Thoracic aorta (tissue), 2 donors: Measurements from ENCODE around the gene UBAC2. TPM values are rescaled to one million over a fixed set of nuclear protein-coding genes. Genes with fewer than 3 reads are reported as not detected.
"Not testable (repeated sequence)": the region's sequence is repeated elsewhere in the genome, so short reads cannot be mapped to it uniquely, and the experiment has no call there.

Experiments used
- ATAC-seq: fragments of 150-250 bp; one replicate; pipeline ENCODE4 v1.8.0; 2017; ENCODE audit warnings: low read depth; ENCODE audit not compliant: insufficient number of reproducible peaks, low FRiP score
- DNase-seq: peaks from one replicate; pipeline ENCODE4 v3.0.0-alpha.2; 2020; ENCODE audit warnings: low spot score
- H3K27ac ChIP-seq, 2 donors: fragments of 200-600 bp; sonication (generic); 1 replicate in 1 of 2; 2 replicates in 1 of 2; pipeline ENCODE4 v1.5.1; 2016; ENCODE audit warnings: mild to moderate bottlenecking in 2 of 2, moderate library complexity in 2 of 2
- H3K27me3 ChIP-seq: fragments of 200-600 bp; sonication (generic); replicated peaks from 2 replicates; pipeline ENCODE4 v1.6.0; 2016; ENCODE audit warnings: mild to moderate bottlenecking; ENCODE audit not compliant: insufficient read depth
- H3K36me3 ChIP-seq: fragments of 200-600 bp; sonication (generic); one replicate; pipeline ENCODE4 v1.5.1; 2016
- H3K4me1 ChIP-seq, 2 donors: fragments of 200-600 bp; sonication (generic); 1 replicate in 1 of 2; 2 replicates in 1 of 2; pipeline versions ENCODE4 v1.5.1 to v1.6.0; 2016; ENCODE audit warnings: low read depth in 2 of 2, mild to moderate bottlenecking in 1 of 2; ENCODE audit not compliant: control insufficient read depth in 1 of 2
- H3K4me3 ChIP-seq: fragments of 200-600 bp; sonication (generic); 2 replicates; pipeline ENCODE4 v1.5.1; 2016; ENCODE audit warnings: mild to moderate bottlenecking
- H3K9me3 ChIP-seq: fragments of 200-600 bp; sonication (generic); 2 replicates; pipeline ENCODE4 v1.5.1; 2016
- total RNA-seq, 2 donors: library from RNA; depleted of rRNA; stranded (reverse); fragments of >200 nt; gene quantifications; one replicate each; pipeline versions ENCODE4 v1.1.0 to v1.2.3, GENCODE V29; 2016
- TF ChIP-seq, protein P1 (sequence below): fragments of 200-600 bp; sonication (generic); IDR thresholded peaks from one replicate; pipeline ENCODE4 v1.5.1; 2019; ENCODE audit warnings: antibody characterized with exemption

UBAC2 gene
- total RNA-seq, 2 donors from 2014 or later: 41.3 to 49.7 TPM

DNA sequence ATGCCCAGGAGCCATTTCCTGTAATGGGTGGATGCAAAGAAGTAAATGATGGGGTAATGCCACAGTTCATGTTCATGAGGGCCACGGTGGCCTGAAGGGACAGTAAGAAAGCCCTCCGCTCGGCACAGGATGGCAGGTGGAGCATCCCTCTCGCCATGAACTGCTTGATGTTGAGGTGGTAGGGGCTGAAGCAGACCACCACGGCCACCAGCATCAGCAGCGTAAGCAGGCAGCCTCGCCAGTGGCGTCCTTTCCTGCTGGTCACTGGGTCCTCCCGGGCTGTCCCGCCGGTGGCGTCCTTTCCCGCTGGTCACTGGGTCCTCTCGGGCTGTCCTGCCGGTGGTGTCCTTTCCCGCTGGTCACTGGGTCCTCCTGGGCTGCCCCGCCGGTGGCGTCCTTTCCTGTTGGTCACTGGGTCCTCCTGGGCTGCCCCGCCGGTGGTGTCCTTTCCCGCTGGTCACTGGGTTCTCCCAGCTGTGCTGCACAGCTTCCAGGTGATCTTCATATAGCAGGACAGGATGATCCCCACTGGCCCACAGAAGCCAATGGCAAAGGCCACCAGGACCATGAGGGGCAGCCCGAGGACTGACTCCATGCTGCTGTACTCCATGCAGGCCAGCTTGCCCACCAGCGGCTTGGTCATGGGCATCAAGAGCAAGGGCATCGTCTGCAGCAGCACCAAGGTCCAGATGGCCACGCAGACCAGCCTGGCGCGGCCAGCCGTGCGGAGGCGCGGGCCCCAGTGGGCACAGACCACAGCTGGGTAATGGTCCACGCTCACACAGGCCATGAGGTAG lies 207.4 kb downstream of the UBAC2 start:
- Histone ChIP-seq H3K9me3 (no peaks in the 10 kb centered on the region), H3K36me3 (no peaks in the 10 kb centered on the region), H3K27me3 (no peaks in the 10 kb centered on the region), H3K4me3 (no peak overlapping the region), H3K4me1 (no peaks in the 10 kb centered on the region), H3K27ac (no peak overlapping the region)
- TF ChIP-seq, protein P1, sequence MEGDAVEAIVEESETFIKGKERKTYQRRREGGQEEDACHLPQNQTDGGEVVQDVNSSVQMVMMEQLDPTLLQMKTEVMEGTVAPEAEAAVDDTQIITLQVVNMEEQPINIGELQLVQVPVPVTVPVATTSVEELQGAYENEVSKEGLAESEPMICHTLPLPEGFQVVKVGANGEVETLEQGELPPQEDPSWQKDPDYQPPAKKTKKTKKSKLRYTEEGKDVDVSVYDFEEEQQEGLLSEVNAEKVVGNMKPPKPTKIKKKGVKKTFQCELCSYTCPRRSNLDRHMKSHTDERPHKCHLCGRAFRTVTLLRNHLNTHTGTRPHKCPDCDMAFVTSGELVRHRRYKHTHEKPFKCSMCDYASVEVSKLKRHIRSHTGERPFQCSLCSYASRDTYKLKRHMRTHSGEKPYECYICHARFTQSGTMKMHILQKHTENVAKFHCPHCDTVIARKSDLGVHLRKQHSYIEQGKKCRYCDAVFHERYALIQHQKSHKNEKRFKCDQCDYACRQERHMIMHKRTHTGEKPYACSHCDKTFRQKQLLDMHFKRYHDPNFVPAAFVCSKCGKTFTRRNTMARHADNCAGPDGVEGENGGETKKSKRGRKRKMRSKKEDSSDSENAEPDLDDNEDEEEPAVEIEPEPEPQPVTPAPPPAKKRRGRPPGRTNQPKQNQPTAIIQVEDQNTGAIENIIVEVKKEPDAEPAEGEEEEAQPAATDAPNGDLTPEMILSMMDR: no peak
- DNase-seq: no peak
- ATAC-seq: no peak

DNA sequence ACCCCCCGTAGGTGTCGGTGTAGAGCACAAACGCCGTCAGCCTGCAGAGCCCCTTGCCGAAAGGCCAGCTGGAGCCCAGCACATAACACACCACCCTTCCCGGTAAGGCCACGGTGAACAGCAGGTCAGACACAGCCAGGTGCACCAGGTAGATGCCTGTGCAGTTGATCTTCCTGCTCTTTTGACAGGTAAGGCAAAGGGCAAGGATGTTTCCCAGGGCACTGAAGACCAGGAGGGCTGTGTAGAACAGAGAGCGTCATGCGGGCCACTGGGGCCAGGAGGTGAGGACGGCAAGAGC lies 208.0 kb downstream of the UBAC2 start:
- H3K27ac ChIP-seq: no peak overlapping the region
- H3K9me3 ChIP-seq: no peaks in the 10 kb centered on the region
- no peak overlapping the region for H3K4me3 ChIP-seq
- no peaks in the 10 kb centered on the region for H3K36me3 ChIP-seq
- no peaks in the 10 kb centered on the region for H3K4me1 ChIP-seq
- H3K27me3 ChIP-seq: no peaks in the 10 kb centered on the region
- TF ChIP-seq, protein P1: no peak
- DNase-seq: no peak
- ATAC-seq: no peak

DNA sequence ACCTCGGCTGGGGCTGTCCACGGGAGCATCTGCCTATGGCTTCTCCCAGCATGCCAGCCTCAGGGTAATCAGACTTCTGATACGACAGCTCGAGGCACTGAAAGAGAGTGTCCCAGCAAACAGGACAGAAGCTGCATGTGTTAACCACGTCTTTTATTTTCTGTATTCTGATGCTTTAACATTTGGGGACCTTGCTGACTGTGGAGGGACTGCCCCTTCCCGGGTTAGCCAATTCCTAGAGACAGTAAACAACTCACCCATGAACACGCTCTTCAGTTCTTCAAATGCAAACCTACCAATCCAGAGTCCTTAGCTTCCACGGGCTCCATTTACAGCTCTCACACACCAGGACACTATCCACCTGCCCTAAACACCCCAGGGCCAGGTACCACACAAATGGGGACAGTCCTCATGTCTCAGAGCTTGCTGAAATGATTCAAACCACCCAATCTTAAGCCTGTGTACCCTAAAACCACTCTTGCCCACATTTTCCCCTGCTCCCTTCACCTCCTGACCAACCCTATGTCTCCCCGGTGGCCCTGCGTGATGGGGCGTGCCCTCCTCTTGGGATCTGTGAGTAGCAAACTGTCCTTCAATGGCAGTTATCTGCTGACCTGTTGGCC lies 208.9 kb downstream of the UBAC2 start:
- H3K36me3 ChIP-seq, H3K4me3 ChIP-seq, DNase-seq, H3K27ac ChIP-seq, H3K4me1 ChIP-seq, ATAC-seq, H3K9me3 ChIP-seq, H3K27me3 ChIP-seq: not testable (repeated sequence)

DNA sequence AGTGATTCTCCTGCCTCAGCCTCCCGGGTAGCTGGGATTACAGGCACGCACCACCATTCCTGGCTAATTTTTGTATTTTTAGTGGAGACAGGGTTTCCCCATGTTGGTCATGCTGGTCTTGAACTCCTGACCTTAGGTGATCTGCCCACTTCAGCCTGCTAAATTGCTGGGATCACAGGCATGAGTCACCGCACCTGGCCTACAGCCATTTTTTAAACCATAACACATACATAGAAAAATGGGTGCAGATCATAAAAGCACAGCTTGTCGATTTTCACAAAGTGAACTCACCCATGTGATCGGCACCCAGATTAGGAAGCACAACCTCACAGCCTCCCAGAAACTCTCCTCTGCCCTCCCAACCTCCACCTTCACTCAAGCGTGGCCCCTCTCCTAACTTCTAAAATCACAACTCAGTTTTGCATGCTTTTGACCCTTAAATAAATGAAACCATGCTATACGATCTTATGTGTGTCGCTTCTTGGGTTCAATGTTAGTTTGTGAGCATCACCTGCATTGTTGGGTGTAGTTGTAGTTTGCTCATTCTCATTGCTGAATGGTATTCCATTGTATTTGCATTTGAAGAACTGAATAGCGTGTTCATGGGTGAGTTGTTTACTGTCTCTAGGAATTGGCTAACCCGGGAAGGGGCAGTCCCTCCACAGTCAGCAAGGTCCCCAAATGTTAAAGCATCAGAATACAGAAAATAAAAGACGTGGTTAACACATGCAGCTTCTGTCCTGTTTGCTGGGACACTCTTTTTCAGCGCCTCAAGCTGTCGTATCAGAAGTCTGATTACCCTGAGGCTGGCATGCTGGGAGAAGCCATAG lies 210.2 kb downstream of the UBAC2 start:
- DNase-seq: not testable (repeated sequence)

DNA sequence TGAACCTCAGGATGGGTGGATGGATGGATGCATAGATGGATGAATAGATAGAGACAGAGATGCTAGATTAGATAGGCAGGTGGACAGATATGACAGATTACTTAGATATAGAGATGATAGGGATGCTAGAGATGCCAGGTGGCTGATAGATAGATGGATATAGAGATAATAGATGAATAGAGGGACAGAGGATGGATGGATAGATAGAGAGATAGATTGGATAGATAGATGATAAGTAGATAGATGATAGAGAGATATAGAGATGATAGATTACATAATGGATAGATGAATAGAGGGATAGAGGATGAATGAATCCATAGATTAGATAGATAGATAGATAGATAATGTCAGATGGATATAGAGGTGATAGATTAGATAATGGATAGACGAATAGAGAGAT lies 212.2 kb downstream of the UBAC2 start:
- ATAC-seq (no peak), DNase-seq (no peak)
- Histone ChIP-seq H3K4me3 (no peak overlapping the region), H3K27me3 (no peaks in the 10 kb centered on the region), H3K4me1 (no peaks in the 10 kb centered on the region), H3K9me3 (no peaks in the 10 kb centered on the region), H3K27ac (no peak overlapping the region), H3K36me3 (no peaks in the 10 kb centered on the region)
- TF ChIP-seq, protein P1: no peak

More for the DNA sequence above, 210.2 kb downstream of the UBAC2 start:
- H3K27me3 ChIP-seq, H3K4me3 ChIP-seq, H3K36me3 ChIP-seq, ATAC-seq, H3K4me1 ChIP-seq, H3K27ac ChIP-seq, H3K9me3 ChIP-seq: not testable (repeated sequence)
